H9 (cell line): ENCODE measurements around the gene NHLRC4. TPM values are rescaled to one million over a fixed set of nuclear protein-coding genes. Genes with fewer than 3 reads are reported as not detected.

Experiments used
- DNase-seq: peaks from one replicate; pipeline ENCODE4 v3.0.0-alpha.2; 2017
- H2AFZ ChIP-seq: one replicate; pipeline ENCODE4 v1.6.1; 2013; ENCODE audit warnings: mild to moderate bottlenecking, low read length, control low read depth, moderate library complexity
- H2AK5ac ChIP-seq: 2 replicates; pipeline ENCODE4 v1.6.1; 2013; ENCODE audit warnings: low read length, control low read depth, mixed read lengths; ENCODE audit not compliant: insufficient read length
- H2BK120ac ChIP-seq: one replicate; pipeline ENCODE4 v1.6.1; 2013; ENCODE audit warnings: low read depth, mild to moderate bottlenecking, low read length, control low read depth, inconsistent platforms; ENCODE audit not compliant: poor library complexity, severe bottlenecking
- H2BK12ac ChIP-seq: 2 replicates; pipeline ENCODE4 v1.6.1; 2013; ENCODE audit warnings: low read length, control low read depth, mixed read lengths, low read depth; ENCODE audit not compliant: insufficient read length
- H2BK15ac ChIP-seq: 2 replicates; pipeline ENCODE4 v1.6.1; 2013; ENCODE audit warnings: low read depth, low read length, control low read depth
- H2BK20ac ChIP-seq: one replicate; pipeline ENCODE4 v1.6.1; 2013; ENCODE audit warnings: low read depth, mild to moderate bottlenecking, low read length, control low read depth, inconsistent platforms; ENCODE audit not compliant: poor library complexity, severe bottlenecking
- H2BK5ac ChIP-seq: 2 replicates; pipeline ENCODE4 v1.6.1; 2013; ENCODE audit warnings: low read length, control low read depth, mixed read lengths; ENCODE audit not compliant: insufficient read length
- H3K14ac ChIP-seq: 2 replicates; pipeline ENCODE4 v1.6.1; 2013; ENCODE audit warnings: low read length, control low read depth; ENCODE audit not compliant: insufficient read depth
- H3K18ac ChIP-seq: 2 replicates; pipeline ENCODE4 v1.6.1; 2013; ENCODE audit warnings: low read depth, mild to moderate bottlenecking, mixed read lengths, low read length, control low read depth; ENCODE audit not compliant: insufficient read length
- H3K23ac ChIP-seq: 2 replicates; pipeline ENCODE4 v1.6.1; 2013; ENCODE audit warnings: low read length, control low read depth, mixed read lengths, low read depth; ENCODE audit not compliant: insufficient read length
- H3K23me2 ChIP-seq: 2 replicates; pipeline ENCODE4 v1.6.1; 2013; ENCODE audit warnings: low read depth, mild to moderate bottlenecking, mixed read lengths, low read length, control low read depth; ENCODE audit not compliant: insufficient read length, poor library complexity, severe bottlenecking
- H3K27ac ChIP-seq: 2 replicates; pipeline ENCODE4 v1.5.1; 2013; ENCODE audit warnings: low read length, control low read depth, mixed read lengths, low read depth; ENCODE audit not compliant: insufficient read length
- H3K27me3 ChIP-seq: 2 replicates; pipeline ENCODE4 v1.6.1; 2013; ENCODE audit warnings: low read length, control low read depth, inconsistent platforms; ENCODE audit not compliant: insufficient read depth
- H3K4ac ChIP-seq: 2 replicates; pipeline ENCODE4 v1.6.1; 2013; ENCODE audit warnings: low read depth, mild to moderate bottlenecking, control low read depth, inconsistent platforms, low read length, moderate library complexity
- H3K4me1 ChIP-seq: 2 replicates; pipeline ENCODE4 v1.6.1; 2013; ENCODE audit warnings: low read length, control low read depth, inconsistent platforms; ENCODE audit not compliant: insufficient read depth
- H3K4me2 ChIP-seq: 2 replicates; pipeline ENCODE4 v1.6.1; 2013; ENCODE audit warnings: low read length, control low read depth, mixed read lengths; ENCODE audit not compliant: insufficient read length, insufficient read depth
- H3K56ac ChIP-seq: 2 replicates; pipeline ENCODE4 v1.6.1; 2013; ENCODE audit warnings: low read depth, mild to moderate bottlenecking, mixed read lengths, low read length, control low read depth; ENCODE audit not compliant: insufficient read length
- H3K79me1 ChIP-seq: 2 replicates; pipeline ENCODE4 v1.6.1; 2013; ENCODE audit warnings: low read depth, mild to moderate bottlenecking, moderate library complexity, low read length, control low read depth, inconsistent platforms; ENCODE audit not compliant: insufficient read depth, poor library complexity, severe bottlenecking
- H3K79me2 ChIP-seq: 2 replicates; pipeline ENCODE4 v1.6.1; 2013; ENCODE audit warnings: low read length, control low read depth, inconsistent platforms; ENCODE audit not compliant: insufficient read depth
- H3K9ac ChIP-seq: 2 replicates; pipeline ENCODE4 v1.6.1; 2013; ENCODE audit warnings: low read length, control low read depth, mixed read lengths; ENCODE audit not compliant: insufficient read length; ENCODE audit errors: extremely low read depth
- H3K9me3 ChIP-seq: one replicate; pipeline ENCODE4 v1.6.1; 2013; ENCODE audit warnings: low read depth, low read length, inconsistent platforms; ENCODE audit not compliant: control insufficient read depth
- H3T11ph ChIP-seq: one replicate; pipeline ENCODE4 v1.6.1; 2013; ENCODE audit warnings: mild to moderate bottlenecking, low read length, control low read depth, inconsistent platforms
- H4K20me1 ChIP-seq: one replicate; pipeline ENCODE4 v1.6.1; 2013; ENCODE audit not compliant: control insufficient read depth, insufficient read length, insufficient read depth
- H4K5ac ChIP-seq: 2 replicates; pipeline ENCODE4 v1.6.1; 2013; ENCODE audit warnings: low read depth, mild to moderate bottlenecking, mixed read lengths, low read length, control low read depth; ENCODE audit not compliant: insufficient read length
- H4K8ac ChIP-seq: replicated peaks from 2 replicates; pipeline ENCODE4 v1.6.1; 2013; ENCODE audit warnings: low read length, control low read depth, mixed read lengths, low read depth; ENCODE audit not compliant: insufficient read length
- H4K91ac ChIP-seq: 2 replicates; pipeline ENCODE4 v1.6.1; 2013; ENCODE audit warnings: low read depth, mild to moderate bottlenecking, moderate library complexity, mixed read lengths, low read length, control low read depth; ENCODE audit not compliant: insufficient read length
- H3K27ac Mint-ChIP-seq, 3 experiments: 2 replicates in 2 of 3; 3 replicates in 1 of 3; pipeline ENCODE4 v1.8.0; 2020 to 2021; ENCODE audit warnings: mixed read lengths in 3 of 3, mild to moderate bottlenecking in 1 of 3, moderate library complexity in 1 of 3
- H3K27me3 Mint-ChIP-seq: 2 replicates; pipeline ENCODE4 v1.8.0; 2021; ENCODE audit warnings: low read depth, mild to moderate bottlenecking, moderate library complexity, mixed read lengths
- H3K36me3 Mint-ChIP-seq, 3 experiments: 2 replicates in 2 of 3; 3 replicates in 1 of 3; pipeline ENCODE4 v1.8.0; 2020 to 2021; ENCODE audit warnings: low read depth in 3 of 3, mixed read lengths in 3 of 3; ENCODE audit not compliant: insufficient read depth in 1 of 3
- H3K4me1 Mint-ChIP-seq, 2 experiments: 2 replicates each; pipeline ENCODE4 v1.8.0; 2020; ENCODE audit warnings: mixed read lengths in 2 of 2
- H3K4me3 Mint-ChIP-seq, 2 experiments: 2 replicates in 1 of 2; 3 replicates in 1 of 2; pipeline ENCODE4 v1.8.0; 2020 to 2021; ENCODE audit warnings: mild to moderate bottlenecking in 2 of 2, mixed read lengths in 2 of 2, moderate library complexity in 1 of 2
- H3K9me3 Mint-ChIP-seq, 2 experiments: 2 replicates in 1 of 2; 3 replicates in 1 of 2; pipeline ENCODE4 v1.8.0; 2020; ENCODE audit warnings: mild to moderate bottlenecking in 2 of 2, mixed read lengths in 2 of 2, moderate library complexity in 1 of 2
- CTCF ChIP-seq: fragments of 200-600 bp; sonication (generic); conservative IDR thresholded peaks from 3 replicates; pipeline ENCODE4 v1.8.0; 2021; ENCODE audit warnings: antibody characterized with exemption, mild to moderate bottlenecking
- WGBS: extraction: QIAGEN DNeasy Blood & Tissue Kit; methylation state at CpG from one replicate; pipeline ENCODE4 v1.1.7; 2013; ENCODE audit warnings: missing lambda C conversion rate, low lambda C conversion rate, mixed read lengths; ENCODE audit not compliant: insufficient read length; ENCODE audit errors: extremely low coverage; 5-methylcytosine and 5-hydroxymethylcytosine counted together
- total RNA-seq: library from RNA; stranded (reverse); gene quantifications from 2 replicates; pipeline ENCODE4 v1.2.1, GENCODE V29; 2021

NHLRC4 gene
- total RNA-seq, 1 experiment from 2014 or later = 0.42 TPM

GRCh38 chr16:616733-617586 is 50.2 kb downstream of the NHLRC4 start:
- H3K9me3 ChIP-seq = no peaks in the 10 kb centered on the region
- DNase-seq = no peak
- H3K9me3 Mint-ChIP-seq = 0 out of 5 replicates have a peak, but pooled peaks cover 0 to 3% of the 10 kb centered on the region in 2 experiments

More at GRCh38 chr16:616733-617586, 50.2 kb downstream of the NHLRC4 start:
- H3K9ac ChIP-seq = no peak overlapping the region
- no peaks in the 10 kb centered on the region for H3K27me3 ChIP-seq
- H3K18ac ChIP-seq = no peak overlapping the region
- H2BK5ac ChIP-seq = no peak overlapping the region
- H2BK20ac ChIP-seq = no peak overlapping the region
- no peak overlapping the region for H3K4ac ChIP-seq
- no peak overlapping the region for H2AK5ac ChIP-seq
- no peak overlapping the region for H4K5ac ChIP-seq
- Mint-ChIP-seq H3K4me3 (no peak overlapping the region), H3K27ac (no peak overlapping the region), H3K4me1 (peaks cover 6% of the 10 kb centered on the region in 2 experiments), H3K27me3 (no peaks in the 10 kb centered on the region), H3K36me3 (peaks cover 7 to 11% (median 11%) of the 10 kb centered on the region in 3 experiments; a peak in 6 of 7 replicates)
- no peaks in the 10 kb centered on the region for H3K79me1 ChIP-seq
- H3K56ac ChIP-seq = no peak overlapping the region
- no peak overlapping the region for H2BK12ac ChIP-seq
- H3K79me2 ChIP-seq = no peaks in the 10 kb centered on the region
- no peak overlapping the region for H4K91ac ChIP-seq
- H2BK120ac ChIP-seq = no peak overlapping the region
- H3K4me2 ChIP-seq = no peak overlapping the region
- no peak overlapping the region for H3T11ph ChIP-seq
- H4K8ac ChIP-seq = no peak overlapping the region
- H3K23me2 ChIP-seq = no peaks in the 10 kb centered on the region
- H4K20me1 ChIP-seq = no peaks in the 10 kb centered on the region
- no CpG with 5 or more reads among the region's 39 CpGs for WGBS
- no peak overlapping the region for H2BK15ac ChIP-seq
- H3K27ac ChIP-seq = no peak overlapping the region
- H3K14ac ChIP-seq = no peak overlapping the region
- no peak for TF ChIP-seq CTCF
- H3K23ac ChIP-seq = no peak overlapping the region
- no peaks in the 10 kb centered on the region for H3K4me1 ChIP-seq
- H2AFZ ChIP-seq = no peak overlapping the region
